ENCODE results near the gene BIN2.

GRCh38 chr12:51343201-51343600 lies 19.2 kb upstream of the BIN2 start:
- TF ChIP-seq POLR2A (IDR thresholded peaks at IDR 0.05): no peak
- no peak for TF ChIP-seq CTCF (IDR thresholded peaks at IDR 0.05)
